Tibial nerve (tissue), 4 donors: ENCODE measurements around the gene SLAMF1. TPM values are rescaled to one million over a fixed set of nuclear protein-coding genes. Genes with fewer than 3 reads are reported as not detected.
"Not testable (repeated sequence)": the region's sequence is repeated elsewhere in the genome, so short reads cannot be mapped to it uniquely, and the experiment has no call there.

Experiments used
- DNase-seq, 2 donors: peaks; one replicate each; pipeline ENCODE4 v3.0.0-alpha.2; 2019; ENCODE audit warnings: low spot score in 2 of 2
- H3K27ac ChIP-seq, 4 donors: fragments of 200-600 bp; sonication (generic) in 3 of 4; one replicate each; pipeline ENCODE4 v1.5.1; 2017 to 2019; ENCODE audit warnings: mild to moderate bottlenecking in 1 of 4
- H3K27me3 ChIP-seq, 2 donors: fragments of 200-600 bp; sonication (generic) in 1 of 2; one replicate each; pipeline versions ENCODE4 v1.5.1 to v1.6.0; 2017 to 2019
- H3K36me3 ChIP-seq, 3 donors: fragments of 200-600 bp; sonication (generic); one replicate each; pipeline ENCODE4 v1.5.1; 2018 to 2019
- H3K4me1 ChIP-seq, 4 donors: fragments of 200-600 bp; sonication (generic) in 3 of 4; one replicate each; pipeline ENCODE4 v1.5.1; 2017 to 2019
- H3K4me3 ChIP-seq, 4 donors: fragments of 200-600 bp; sonication (generic) in 3 of 4; one replicate each; pipeline ENCODE4 v1.5.1; 2017 to 2019; ENCODE audit warnings: mild to moderate bottlenecking in 1 of 4, moderate library complexity in 1 of 4
- H3K9me3 ChIP-seq, 4 donors: fragments of 200-600 bp; sonication (generic) in 3 of 4; one replicate each; pipeline ENCODE4 v1.5.1; 2017 to 2019
- EP300 ChIP-seq, 2 donors: sonication (generic); formaldehyde crosslinking; IDR thresholded peaks; one replicate each; pipeline ENCODE4 v1.6.1; 2017; ENCODE audit warnings: antibody characterized with exemption in 2 of 2, mild to moderate bottlenecking in 1 of 2
- POLR2A ChIP-seq, 2 donors: fragments of 450-650 bp; IDR thresholded peaks; one replicate each; pipeline ENCODE4 v1.6.1; 2017; ENCODE audit warnings: antibody characterized with exemption in 2 of 2, mild to moderate bottlenecking in 2 of 2, moderate library complexity in 2 of 2
- WGBS, 2 donors: methylation state at CpG; one replicate each; pipeline ENCODE4 v1.1.5; 2018; 5-methylcytosine and 5-hydroxymethylcytosine counted together
- total RNA-seq, 4 donors: library from RNA; depleted of rRNA; stranded (reverse); fragments of >200 nt; gene quantifications; one replicate each; pipeline ENCODE4 v1.1.0, GENCODE V29; 2016
- TF ChIP-seq, protein P1 (sequence below), 5 experiments: fragments of 200-600 bp in 3 of 5; fragments of 450-650 bp in 2 of 5; sonication (generic) in 3 of 5; IDR thresholded peaks; one replicate each; pipeline ENCODE4 v1.5.1; 2016 to 2019; ENCODE audit warnings: antibody characterized with exemption in 5 of 5, mild to moderate bottlenecking in 3 of 5, moderate library complexity in 2 of 5

The SLAMF1 gene
- total RNA-seq, 4 donors from 2014 or later: 0.39 to 1.3 TPM; not detected in 2

GRCh38 chr1:160597051-160597450 is 49.8 kb downstream of the SLAMF1 start:
- Histone ChIP-seq H3K4me1 (no peaks in the 10 kb centered on the region), H3K36me3 (no peaks in the 10 kb centered on the region), H3K27ac (no peak overlapping the region), H3K9me3 (peaks cover 0 to 24% (median 0%) of the 10 kb centered on the region in 4 donors), H3K4me3 (no peak overlapping the region), H3K27me3 (no peaks in the 10 kb centered on the region)
- WGBS, 2 donors: 65 to 75% methylated on average over 1 of the region's 1 CpG
- TF ChIP-seq POLR2A (IDR thresholded peaks at IDR 0.05): no peak
- TF ChIP-seq EP300 (IDR thresholded peaks at IDR 0.05): no peak
- no peak for DNase-seq

- Histone ChIP-seq H3K36me3 (no peaks in the 10 kb centered on the region), H3K27ac (no peak overlapping the region), H3K4me3 (no peak overlapping the region), H3K4me1 (no peaks in the 10 kb centered on the region), H3K27me3 (no peaks in the 10 kb centered on the region), H3K9me3 (peaks cover 0 to 4% (median 0%) of the 10 kb centered on the region in 4 donors)
- 95 to 97% methylated on average over 1 of the region's 1 CpG for WGBS, 2 donors
- no peak for DNase-seq
- TF ChIP-seq, protein P1, sequence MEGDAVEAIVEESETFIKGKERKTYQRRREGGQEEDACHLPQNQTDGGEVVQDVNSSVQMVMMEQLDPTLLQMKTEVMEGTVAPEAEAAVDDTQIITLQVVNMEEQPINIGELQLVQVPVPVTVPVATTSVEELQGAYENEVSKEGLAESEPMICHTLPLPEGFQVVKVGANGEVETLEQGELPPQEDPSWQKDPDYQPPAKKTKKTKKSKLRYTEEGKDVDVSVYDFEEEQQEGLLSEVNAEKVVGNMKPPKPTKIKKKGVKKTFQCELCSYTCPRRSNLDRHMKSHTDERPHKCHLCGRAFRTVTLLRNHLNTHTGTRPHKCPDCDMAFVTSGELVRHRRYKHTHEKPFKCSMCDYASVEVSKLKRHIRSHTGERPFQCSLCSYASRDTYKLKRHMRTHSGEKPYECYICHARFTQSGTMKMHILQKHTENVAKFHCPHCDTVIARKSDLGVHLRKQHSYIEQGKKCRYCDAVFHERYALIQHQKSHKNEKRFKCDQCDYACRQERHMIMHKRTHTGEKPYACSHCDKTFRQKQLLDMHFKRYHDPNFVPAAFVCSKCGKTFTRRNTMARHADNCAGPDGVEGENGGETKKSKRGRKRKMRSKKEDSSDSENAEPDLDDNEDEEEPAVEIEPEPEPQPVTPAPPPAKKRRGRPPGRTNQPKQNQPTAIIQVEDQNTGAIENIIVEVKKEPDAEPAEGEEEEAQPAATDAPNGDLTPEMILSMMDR (IDR thresholded peaks at IDR 0.05): no peak
- TF ChIP-seq POLR2A (IDR thresholded peaks at IDR 0.05): no peak
- no peak for TF ChIP-seq EP300 (IDR thresholded peaks at IDR 0.05)
Observed at GRCh38 chr1:160590488-160590887, 56.4 kb downstream of the SLAMF1 start.

GRCh38 chr1:160588468-160588867 is 58.4 kb downstream of the SLAMF1 start:
- Histone ChIP-seq H3K9me3 (peaks cover 0 to 4% (median 0%) of the 10 kb centered on the region in 4 donors), H3K4me3 (no peak overlapping the region), H3K27ac (no peak overlapping the region), H3K27me3 (no peaks in the 10 kb centered on the region), H3K4me1 (no peaks in the 10 kb centered on the region), H3K36me3 (no peaks in the 10 kb centered on the region)
- WGBS, 2 donors: 84 to 86% methylated on average over 6 of the region's 6 CpGs
- no peak for DNase-seq
- TF ChIP-seq, protein P1 (IDR thresholded peaks at IDR 0.05): no peak
- TF ChIP-seq POLR2A (IDR thresholded peaks at IDR 0.05) (no peak), EP300 (IDR thresholded peaks at IDR 0.05) (no peak)

DNA sequence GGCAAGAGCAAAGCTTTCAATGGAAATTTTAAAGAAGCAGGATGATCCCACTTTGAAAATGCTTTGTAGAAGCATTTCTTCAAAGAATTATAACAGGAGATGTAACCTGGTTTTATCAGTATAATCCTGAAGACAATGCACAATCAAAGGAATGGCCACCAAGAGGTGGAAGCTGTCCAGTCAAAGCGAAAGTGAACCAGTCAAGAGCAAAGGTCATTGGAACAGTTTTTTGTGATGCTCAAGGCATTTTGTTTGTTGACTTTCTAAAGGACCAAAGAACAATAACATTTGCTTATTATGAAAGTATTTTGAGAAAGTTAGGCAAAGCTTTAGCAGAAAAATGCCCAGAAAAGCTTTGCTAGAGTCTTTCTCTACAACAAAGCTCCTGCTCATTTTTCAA is 62.1 kb downstream of the SLAMF1 start:
- no peak for DNase-seq
- Histone ChIP-seq H3K4me3 (no peak overlapping the region), H3K36me3 (no peaks in the 10 kb centered on the region), H3K27ac (no peak overlapping the region), H3K27me3 (no peaks in the 10 kb centered on the region), H3K9me3 (peaks cover 0 to 7% (median 0%) of the 10 kb centered on the region in 4 donors), H3K4me1 (no peaks in the 10 kb centered on the region)
- no peak for TF ChIP-seq POLR2A (IDR thresholded peaks at IDR 0.05)
- TF ChIP-seq EP300 (IDR thresholded peaks at IDR 0.05): no peak
- TF ChIP-seq, protein P1 (IDR thresholded peaks at IDR 0.05): no peak
- 39 to 61% methylated on average over 1 of the region's 1 CpG for WGBS, 2 donors

DNA sequence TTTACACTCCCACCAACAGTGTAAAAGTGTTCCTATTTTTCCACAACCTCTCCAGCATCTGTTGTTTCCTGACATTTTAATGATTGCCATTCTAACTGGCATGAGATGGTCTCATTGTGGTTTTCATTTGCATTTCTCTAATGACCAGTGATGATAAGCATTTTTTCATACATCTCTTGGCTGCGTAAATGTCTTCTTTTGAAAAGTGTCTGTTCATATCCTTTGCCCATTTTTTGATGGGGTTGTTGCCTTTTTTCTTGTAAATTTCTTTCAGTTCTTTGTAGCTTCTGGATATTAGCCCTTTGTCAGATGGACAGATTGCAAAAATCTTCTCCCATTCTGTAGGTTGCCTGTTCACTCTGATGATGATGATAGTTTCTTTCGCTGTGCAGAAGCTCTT is 63.9 kb downstream of the SLAMF1 start:
- not testable (repeated sequence) for H3K27me3 ChIP-seq, H3K4me3 ChIP-seq, H3K36me3 ChIP-seq, H3K4me1 ChIP-seq, H3K27ac ChIP-seq, H3K9me3 ChIP-seq, DNase-seq
- 90 to 91% methylated on average over 2 of the region's 2 CpGs for WGBS, 2 donors

- TF ChIP-seq EP300 (IDR thresholded peaks at IDR 0.05) (no peak), POLR2A (IDR thresholded peaks at IDR 0.05) (no peak)
- TF ChIP-seq, protein P1 (IDR thresholded peaks at IDR 0.05): no peak
- no peaks in the 10 kb centered on the region for H3K27me3 ChIP-seq
- 69 to 74% methylated on average over 2 of the region's 2 CpGs for WGBS, 2 donors
- peaks cover 0 to 7% (median 0%) of the 10 kb centered on the region in 4 donors for H3K9me3 ChIP-seq
- no peaks in the 10 kb centered on the region for H3K4me1 ChIP-seq
- H3K4me3 ChIP-seq: no peak overlapping the region
- DNase-seq: no peak
- no peak overlapping the region for H3K27ac ChIP-seq
- H3K36me3 ChIP-seq: no peaks in the 10 kb centered on the region
Observed at GRCh38 chr1:160581961-160582360, 64.9 kb downstream of the SLAMF1 start.
